ENCODE results near the gene RAD51B.
"Not testable (repeated sequence)": the region's sequence is repeated elsewhere in the genome, so short reads cannot be mapped to it uniquely, and the experiment has no call there.

Gene RAD51B

GRCh38 chr14:67962215-67962644 lies 142.7 kb downstream of the RAD51B start:
- TF ChIP-seq CTCF (IDR thresholded peaks at IDR 0.05; ENCODE audit: low read length, missing control alignments), result no peak
- H3K4me3 ChIP-seq (replicated peaks; ENCODE audit: low read depth, low read length), result no peak overlapping the region
- DNase-seq (ENCODE audit: low read depth), result peak; percentile 72

- no peak overlapping the region for H3K4me3 ChIP-seq (replicated peaks; ENCODE audit: low read depth, low read length)
Observed at GRCh38 chr14:67963545-67963944, 144.0 kb downstream of the RAD51B start.

GRCh38 chr14:67963960-67964812 lies 144.6 kb downstream of the RAD51B start:
- no peak overlapping the region for H3K4me3 ChIP-seq (replicated peaks; ENCODE audit: low read depth, low read length)
- TF ChIP-seq CTCF (IDR thresholded peaks at IDR 0.05; ENCODE audit: low read length, missing control alignments), result no peak
- peak; percentile 79 for DNase-seq (ENCODE audit: low read depth)

More at GRCh38 chr14:67963545-67963944, 144.0 kb downstream of the RAD51B start:
- TF ChIP-seq CTCF (IDR thresholded peaks at IDR 0.05; ENCODE audit: low read length, missing control alignments), result no peak
- DNase-seq (ENCODE audit: low read depth), result no peak

GRCh38 chr14:67965696-67966095 lies 146.1 kb downstream of the RAD51B start:
- no peak for DNase-seq (ENCODE audit: low read depth)
- TF ChIP-seq CTCF (IDR thresholded peaks at IDR 0.05; ENCODE audit: low read length, missing control alignments), result no peak

GRCh38 chr14:67967206-67967605 lies 147.6 kb downstream of the RAD51B start:
- H3K4me3 ChIP-seq (replicated peaks; ENCODE audit: low read depth, low read length), result no peak overlapping the region
- TF ChIP-seq CTCF (IDR thresholded peaks at IDR 0.05; ENCODE audit: low read length, missing control alignments), result no peak
- no peak for DNase-seq (ENCODE audit: low read depth)

More at GRCh38 chr14:67965696-67966095, 146.1 kb downstream of the RAD51B start:
- no peak overlapping the region for H3K4me3 ChIP-seq (replicated peaks; ENCODE audit: low read depth, low read length)

- not testable (repeated sequence) for H3K4me3 ChIP-seq (replicated peaks; ENCODE audit: low read depth, low read length); DNase-seq (ENCODE audit: low read depth)
Observed at GRCh38 chr14:67967970-67968369, 148.4 kb downstream of the RAD51B start.

- H3K4me3 ChIP-seq (replicated peaks; ENCODE audit: low read depth, low read length), result no peak overlapping the region
- DNase-seq (ENCODE audit: low read depth), result no peak
- TF ChIP-seq CTCF (IDR thresholded peaks at IDR 0.05; ENCODE audit: low read length, missing control alignments), result no peak
Observed at GRCh38 chr14:67970923-67971322, 151.3 kb downstream of the RAD51B start.
